8988T (cell line): ENCODE measurements around the gene NUAK1.

Experiments
- DNase-seq: peaks from one replicate; pipeline ENCODE4 v3.0.0; 2011

NUAK1 gene

GRCh38 chr12:106080791-106081170 lies 58.0 kb downstream of the NUAK1 start:
- no peak for DNase-seq

GRCh38 chr12:106080041-106080790 lies 58.5 kb downstream of the NUAK1 start:
- no peak for DNase-seq

- DNase-seq, result no peak
These were observed 59.5 kb downstream of the NUAK1 start for GRCh38 chr12:106079148-106079738.

GRCh38 chr12:106078358-106079010 lies 60.3 kb downstream of the NUAK1 start:
- no peak for DNase-seq

GRCh38 chr12:106074706-106075392 lies 63.9 kb downstream of the NUAK1 start:
- no peak for DNase-seq

- no peak for DNase-seq
These were observed 64.4 kb downstream of the NUAK1 start for GRCh38 chr12:106074361-106074705.

GRCh38 chr12:106073179-106073578 lies 65.6 kb downstream of the NUAK1 start:
- DNase-seq, result no peak

- DNase-seq, result no peak
These were observed 66.0 kb downstream of the NUAK1 start for GRCh38 chr12:106072751-106073150.

- no peak for DNase-seq
These were observed 67.1 kb downstream of the NUAK1 start for GRCh38 chr12:106071686-106072085.

GRCh38 chr12:106070611-106071010 lies 68.1 kb downstream of the NUAK1 start:
- DNase-seq, result no peak

- DNase-seq, result no peak
These were observed 68.6 kb downstream of the NUAK1 start for GRCh38 chr12:106070147-106070546.

- no peak for DNase-seq
These were observed 70.5 kb downstream of the NUAK1 start for GRCh38 chr12:106068296-106068695.

GRCh38 chr12:106067606-106068205 lies 71.0 kb downstream of the NUAK1 start:
- DNase-seq, result no peak

- DNase-seq, result no peak
These were observed 71.9 kb downstream of the NUAK1 start for GRCh38 chr12:106066726-106067325.

GRCh38 chr12:106066051-106066705 lies 72.6 kb downstream of the NUAK1 start:
- no peak for DNase-seq

GRCh38 chr12:106065506-106065905 lies 73.2 kb downstream of the NUAK1 start:
- DNase-seq, result no peak

- DNase-seq, result no peak
These were observed 74.1 kb downstream of the NUAK1 start for GRCh38 chr12:106064721-106065021.

- DNase-seq, result no peak
These were observed 74.7 kb downstream of the NUAK1 start for GRCh38 chr12:106063826-106064720.

- no peak for DNase-seq
These were observed 76.1 kb downstream of the NUAK1 start for GRCh38 chr12:106062693-106063092.

GRCh38 chr12:106058256-106059182 lies 80.2 kb downstream of the NUAK1 start:
- DNase-seq, result no peak
